GM12872 (cell line): ENCODE results near the gene TRIOBP.

Experiments used
- CTCF ChIP-seq: IDR thresholded peaks from 3 replicates; pipeline ENCODE4 v1.5.1; 2011; ENCODE audit warnings: low read depth, mild to moderate bottlenecking, low read length, moderate library complexity; ENCODE audit not compliant: insufficient read depth

TRIOBP gene

GRCh38 chr22:37715760-37716159, 18.9 kb downstream of the TRIOBP start:
- no peak for TF ChIP-seq CTCF

- TF ChIP-seq CTCF: no peak
These were observed 19.9 kb downstream of the TRIOBP start for GRCh38 chr22:37716708-37717107.

- TF ChIP-seq CTCF: no peak
These were observed 28.8 kb downstream of the TRIOBP start for GRCh38 chr22:37725551-37726240.

DNA sequence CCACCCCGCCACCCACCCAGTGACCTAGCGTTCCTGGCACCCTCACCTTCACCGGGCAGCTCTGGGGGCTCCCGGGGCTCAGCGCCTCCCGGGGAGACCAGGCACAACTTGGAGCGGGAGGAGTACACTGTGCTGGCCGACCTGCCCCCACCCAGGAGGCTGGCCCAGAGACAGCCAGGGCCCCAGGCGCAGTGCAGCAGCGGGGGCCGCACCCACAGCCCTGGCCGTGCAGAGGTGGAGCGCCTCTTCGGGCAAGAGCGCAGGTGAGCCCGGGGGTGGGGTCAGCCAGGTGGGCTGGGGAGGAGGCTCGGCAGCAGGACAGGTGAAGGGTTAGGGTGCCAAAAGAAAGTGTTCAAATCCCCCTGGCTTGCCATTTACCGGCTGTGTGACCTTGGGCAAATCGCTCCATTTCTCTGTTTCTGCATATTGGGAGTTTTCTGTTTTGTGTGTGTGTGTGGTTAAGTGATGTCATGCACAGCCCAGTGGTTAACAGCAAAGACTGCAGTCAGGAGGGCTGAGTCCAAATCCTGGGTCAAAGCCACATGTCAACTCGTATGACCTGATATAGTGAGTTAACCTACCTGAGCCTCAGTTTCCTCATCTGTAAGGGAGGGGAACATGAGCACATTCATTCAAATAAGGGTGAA, 29.5 kb downstream of the TRIOBP start:
- TF ChIP-seq CTCF: 0 out of 3 replicates have a peak, but pooled peaks have one; percentile 6

DNA sequence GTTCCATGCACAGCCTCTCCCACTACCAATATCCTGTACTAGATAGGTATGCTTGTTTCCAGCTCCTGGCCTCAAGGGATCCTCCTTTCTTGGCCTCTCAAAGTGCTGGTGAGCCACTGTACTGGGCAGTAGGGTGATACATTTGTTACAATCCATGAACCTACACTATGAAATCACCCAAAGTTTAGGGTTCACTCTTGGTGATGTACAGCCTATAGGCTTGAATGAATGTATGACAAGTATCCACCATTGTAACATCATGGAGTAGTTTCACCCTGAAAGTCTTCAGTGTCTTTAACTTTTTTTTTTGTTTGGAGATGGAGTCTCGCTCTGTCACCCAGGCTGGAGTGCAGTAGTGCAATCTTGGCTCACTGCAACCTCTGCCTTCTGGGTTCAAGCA, 31.8 kb downstream of the TRIOBP start:
- TF ChIP-seq CTCF: no peak

GRCh38 chr22:37731804-37732471, 35.1 kb downstream of the TRIOBP start:
- peak; percentile 47; the same call in 2 of the 3 replicates for TF ChIP-seq CTCF
